ENCODE results near the gene TRAM2.

TRAM2 gene

DNA sequence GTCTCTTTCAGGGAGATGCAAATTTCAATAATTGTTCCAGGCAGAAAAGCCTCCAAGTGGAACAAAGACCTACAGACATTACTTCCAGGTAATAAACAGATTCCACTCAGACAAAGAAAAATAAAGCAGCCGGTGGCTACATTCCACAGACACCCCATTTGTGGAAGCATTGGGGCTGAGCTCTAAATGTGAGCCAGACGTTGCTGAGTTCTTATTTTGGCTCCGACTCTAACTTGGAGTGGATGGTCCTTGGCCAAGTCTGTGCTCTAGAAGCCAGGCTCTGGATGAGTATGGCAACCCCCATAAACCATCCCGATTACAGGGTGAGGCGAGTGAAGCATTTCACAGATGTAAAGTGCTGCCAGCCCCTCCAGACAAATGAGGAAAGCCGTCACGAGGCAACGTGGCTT is 6.6 kb downstream of the TRAM2 start:
- DNase-seq (ENCODE audit: low read depth in 1 of 2, low spot score in 1 of 2): no peak

GRCh38 chr6:52568320-52568719 is 8.5 kb downstream of the TRAM2 start:
- no peak for DNase-seq (ENCODE audit: low read depth in 1 of 2, low spot score in 1 of 2)

GRCh38 chr6:52566853-52567279 is 10.0 kb downstream of the TRAM2 start:
- DNase-seq (ENCODE audit: low read depth in 1 of 2, low spot score in 1 of 2): no peak

DNA sequence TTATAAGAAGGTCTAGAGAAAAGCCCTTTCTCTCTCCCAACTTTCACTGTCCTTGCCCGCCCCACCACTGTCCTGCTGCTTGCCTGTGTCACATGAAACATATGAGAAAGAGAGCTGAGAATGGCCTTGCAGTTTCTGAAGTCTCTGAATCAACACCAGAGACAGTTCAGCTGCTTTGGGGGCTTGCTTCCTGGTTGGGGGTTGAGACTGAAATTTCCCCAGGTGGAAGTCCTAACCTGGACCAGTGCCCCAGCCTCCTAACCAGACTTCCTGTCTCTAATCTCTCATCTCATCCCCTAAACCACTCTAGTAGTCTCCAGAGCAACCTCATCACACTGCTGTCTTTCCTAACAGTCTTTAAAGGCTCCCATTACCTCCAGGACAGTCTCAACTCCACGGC is 10.7 kb downstream of the TRAM2 start:
- no peak for DNase-seq (ENCODE audit: low read depth in 1 of 2, low spot score in 1 of 2)

GRCh38 chr6:52564856-52565255 is 12.0 kb downstream of the TRAM2 start:
- no peak for DNase-seq (ENCODE audit: low read depth in 1 of 2, low spot score in 1 of 2)

DNA sequence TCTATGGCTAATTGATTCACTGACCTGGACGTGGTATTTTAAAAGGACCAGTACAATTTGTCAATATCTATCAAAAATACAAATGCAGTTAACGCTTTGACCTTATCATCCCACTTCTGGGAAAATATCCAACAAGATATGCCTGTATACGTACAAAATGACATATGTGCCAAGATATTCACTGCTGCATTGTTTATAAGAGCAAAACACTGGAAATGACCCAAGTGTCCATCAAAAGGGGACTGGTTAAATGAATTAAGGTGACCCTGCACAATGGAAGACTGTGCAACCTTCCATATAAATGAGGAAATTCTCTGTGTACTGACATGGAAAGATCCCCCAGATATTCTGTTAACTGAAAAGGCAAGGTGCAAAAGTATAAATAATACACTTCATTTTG is 13.9 kb downstream of the TRAM2 start:
- no peak for DNase-seq (ENCODE audit: low read depth in 1 of 2, low spot score in 1 of 2)

DNA sequence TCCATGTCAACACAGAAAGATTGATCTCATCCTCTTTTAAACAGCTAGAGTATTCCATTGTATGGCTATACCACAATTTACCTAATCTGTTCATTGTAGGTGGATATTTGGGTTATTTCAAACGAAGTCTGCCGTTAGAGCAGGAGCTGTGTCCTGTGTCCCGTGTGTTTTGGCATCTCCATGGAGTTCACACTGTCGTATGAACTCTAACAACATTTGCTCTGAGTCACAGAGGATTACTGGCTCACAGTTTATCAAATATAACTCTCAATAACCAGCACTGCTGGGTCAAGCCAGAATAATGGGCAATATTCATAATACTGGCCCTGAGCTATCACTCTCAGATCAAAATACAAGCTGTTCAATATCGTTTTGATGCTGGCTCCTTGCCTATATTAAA is 16.4 kb downstream of the TRAM2 start:
- DNase-seq (ENCODE audit: low read depth in 1 of 2, low spot score in 1 of 2): no peak

- no peak for DNase-seq (ENCODE audit: low read depth in 1 of 2, low spot score in 1 of 2)
These were observed 18.4 kb downstream of the TRAM2 start for GRCh38 chr6:52558266-52559000.

- no peak for DNase-seq (ENCODE audit: low read depth in 1 of 2, low spot score in 1 of 2)
These were observed 19.2 kb downstream of the TRAM2 start for GRCh38 chr6:52557389-52558265.

DNA sequence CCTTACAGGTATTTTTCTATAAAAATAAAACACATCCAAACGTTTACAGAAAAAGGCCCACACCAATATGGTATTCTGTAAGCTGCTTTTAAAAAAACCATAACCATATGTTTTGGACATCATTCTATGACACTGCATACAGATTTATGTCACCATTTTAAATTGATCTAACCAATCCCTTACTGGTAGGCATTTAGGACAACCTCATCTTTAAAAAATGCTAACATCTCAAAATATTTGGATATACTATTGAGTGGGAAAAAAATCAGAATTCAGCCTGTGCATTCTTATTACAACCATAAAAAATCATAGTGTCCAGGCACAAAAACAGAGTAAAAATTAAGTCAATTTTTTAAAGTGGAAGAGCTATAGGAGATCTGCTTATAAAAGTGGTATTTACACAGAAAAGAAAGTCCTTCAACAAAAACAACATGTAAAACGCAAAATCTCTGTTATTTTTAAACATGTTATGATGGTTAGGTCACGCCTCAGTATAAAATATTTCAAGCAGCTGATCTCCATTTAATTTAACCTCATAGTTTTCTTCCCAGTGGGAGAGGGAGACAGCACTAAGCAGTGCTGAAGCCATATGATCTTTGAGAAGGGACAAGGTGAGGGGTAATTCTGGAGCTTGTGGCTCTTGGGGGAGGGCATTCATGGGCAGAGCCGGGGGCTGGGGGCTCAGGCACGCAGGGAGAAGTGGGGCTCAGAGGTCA is 21.2 kb downstream of the TRAM2 start:
- no peak for DNase-seq (ENCODE audit: low read depth in 1 of 2, low spot score in 1 of 2)

DNA sequence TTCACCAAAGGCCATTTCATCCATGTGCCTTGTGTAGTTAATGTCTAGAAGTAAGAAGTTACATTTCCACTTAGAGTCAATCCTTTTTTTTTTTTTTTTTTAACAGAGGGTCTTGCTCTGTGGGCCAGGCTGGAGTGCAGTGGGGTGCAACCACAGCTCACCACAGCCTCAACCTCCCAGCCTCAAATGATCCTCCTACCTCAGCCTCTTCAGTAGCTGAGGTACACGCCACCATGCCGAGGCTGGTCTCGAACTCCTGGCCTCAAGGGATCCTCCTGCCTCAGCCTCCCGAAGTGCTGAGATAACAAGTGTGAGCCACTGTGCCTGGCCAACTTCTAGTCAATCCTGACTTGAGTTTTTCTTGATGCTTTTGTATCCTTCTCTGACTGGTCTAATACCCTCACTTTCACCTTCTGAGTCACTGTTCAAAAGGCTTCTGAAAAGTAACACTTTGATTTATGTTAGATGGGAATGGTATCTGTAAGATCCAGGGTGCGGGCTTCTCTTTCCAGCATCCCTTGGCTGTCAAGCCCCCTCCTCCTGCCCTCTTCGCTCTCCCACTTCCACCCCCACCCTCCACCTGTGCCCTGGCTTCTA is 22.1 kb downstream of the TRAM2 start:
- DNase-seq (ENCODE audit: low read depth in 1 of 2, low spot score in 1 of 2): no peak

GRCh38 chr6:52553719-52554118 is 23.1 kb downstream of the TRAM2 start:
- no peak for DNase-seq (ENCODE audit: low read depth in 1 of 2, low spot score in 1 of 2)

DNA sequence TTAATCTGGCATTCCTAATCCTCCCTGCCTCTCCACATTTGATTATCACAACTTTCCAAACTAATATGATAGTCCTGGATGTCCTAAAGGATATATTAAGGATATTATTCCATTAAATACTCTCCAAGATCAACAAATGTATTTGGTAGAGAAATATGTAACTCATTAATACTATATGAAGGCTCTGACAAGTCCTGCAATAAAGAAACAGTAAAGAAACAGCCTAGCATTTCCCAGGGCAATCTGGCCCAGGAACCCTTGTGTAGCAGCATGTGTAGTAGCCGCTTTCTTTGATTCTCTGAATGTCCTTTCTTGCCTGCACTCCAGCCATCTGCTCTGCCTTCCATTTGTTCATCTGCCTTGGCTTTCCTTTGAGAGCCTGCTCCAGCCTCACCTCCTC is 23.7 kb downstream of the TRAM2 start:
- DNase-seq (ENCODE audit: low read depth in 1 of 2, low spot score in 1 of 2): no peak

GRCh38 chr6:52552278-52552643 is 24.6 kb downstream of the TRAM2 start:
- DNase-seq (ENCODE audit: low read depth in 1 of 2, low spot score in 1 of 2): no peak

GRCh38 chr6:52551483-52552277 is 25.2 kb downstream of the TRAM2 start:
- no peak for DNase-seq (ENCODE audit: low read depth in 1 of 2, low spot score in 1 of 2)

GRCh38 chr6:52550870-52551269 is 26.0 kb downstream of the TRAM2 start:
- no peak for DNase-seq (ENCODE audit: low read depth in 1 of 2, low spot score in 1 of 2)

DNA sequence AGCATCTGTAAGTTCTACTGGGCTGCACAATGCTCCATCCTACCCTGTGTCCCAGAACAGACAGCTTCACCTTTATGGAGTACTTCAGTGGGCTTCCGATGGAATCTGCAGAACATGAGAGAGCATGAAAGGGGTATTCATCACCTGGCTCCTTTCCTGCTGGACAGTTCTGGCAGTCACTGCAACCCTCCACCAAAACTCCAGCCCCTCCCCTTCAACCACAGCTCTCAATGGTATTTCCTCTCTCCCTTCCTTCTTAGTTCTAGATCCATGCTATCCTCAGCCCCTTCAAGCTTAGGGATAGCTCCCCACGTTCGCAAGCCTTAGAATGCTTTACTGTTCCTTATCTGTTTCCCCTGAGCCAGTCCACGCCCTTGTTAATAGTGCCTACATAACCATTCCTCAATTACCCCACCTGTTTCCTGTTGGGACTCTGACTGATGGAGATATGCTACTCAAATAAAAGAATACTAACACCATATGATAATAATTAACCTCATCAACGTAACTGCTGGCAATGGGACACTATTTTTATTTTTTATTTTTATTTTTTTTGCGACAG is 26.8 kb downstream of the TRAM2 start:
- DNase-seq (ENCODE audit: low read depth in 1 of 2, low spot score in 1 of 2): no peak

DNA sequence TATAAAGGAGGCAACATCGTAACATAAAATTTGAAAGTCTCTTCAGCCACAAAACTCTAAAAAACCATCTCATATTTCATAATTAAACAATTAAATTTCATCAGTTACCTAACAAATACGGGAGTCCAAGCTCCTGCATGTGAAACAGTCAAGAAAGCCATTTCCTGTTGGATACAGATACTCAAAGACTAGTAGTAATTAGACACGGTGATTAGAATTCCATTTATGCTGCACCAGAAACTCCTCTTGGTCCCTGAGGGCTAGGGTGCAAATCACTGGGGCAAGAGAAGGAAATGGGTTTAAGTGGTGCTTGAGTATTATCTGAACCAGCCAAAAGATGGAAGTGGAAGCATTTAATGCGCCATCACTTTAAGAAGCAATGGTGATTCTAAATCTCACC is 27.4 kb downstream of the TRAM2 start:
- no peak for DNase-seq (ENCODE audit: low read depth in 1 of 2, low spot score in 1 of 2)

- DNase-seq (ENCODE audit: low read depth in 1 of 2, low spot score in 1 of 2): no peak
These were observed 27.9 kb downstream of the TRAM2 start for GRCh38 chr6:52548999-52549398.

GRCh38 chr6:52548353-52548713 is 28.5 kb downstream of the TRAM2 start:
- no peak for DNase-seq (ENCODE audit: low read depth in 1 of 2, low spot score in 1 of 2)

Data from activated T-helper 1 cell treated with anti-CD3 and anti-CD28 coated beads, Interleukin-2, amount 50 U/mL, for 16 hours (primary cell).